WTC11 (cell line): ENCODE results near the gene TRIM41.

ENCODE experiments used
- JUN ChIP-seq: sonication (generic); formaldehyde crosslinking; IDR thresholded peaks from 2 replicates; pipeline ENCODE4 v1.8.0; 2023; ENCODE audit warnings: mild to moderate bottlenecking, missing genetic modification reagents
- NR2C2 ChIP-seq: sonication (generic); formaldehyde crosslinking; IDR thresholded peaks from 2 replicates; pipeline ENCODE4 v1.8.0; 2022; ENCODE audit warnings: mild to moderate bottlenecking, missing genetic modification reagents
- PRRX2 ChIP-seq: fragments of 250-450 bp; sonication (Bioruptor Pico); IDR thresholded peaks from 2 replicates; pipeline ENCODE4 v1.8.0; 2021; ENCODE audit warnings: mild to moderate bottlenecking
- SP1 ChIP-seq: sonication (generic); formaldehyde crosslinking; conservative IDR thresholded peaks from 2 replicates; pipeline ENCODE4 v1.8.1; 2022; ENCODE audit warnings: missing genetic modification reagents
- ZNF263 ChIP-seq: sonication (generic); formaldehyde crosslinking; IDR thresholded peaks from 2 replicates; pipeline ENCODE4 v1.8.1; 2022; ENCODE audit warnings: low read depth, mild to moderate bottlenecking, moderate library complexity, missing genetic modification reagents
- ZNF416 ChIP-seq: fragments of 250-450 bp; sonication (Bioruptor Pico); IDR thresholded peaks from 2 replicates; pipeline ENCODE4 v1.9.0; 2021; ENCODE audit warnings: mild to moderate bottlenecking, inconsistent platforms
- TF ChIP-seq, protein P1 (sequence below): fragments of 200-600 bp; IDR thresholded peaks from 2 replicates; pipeline ENCODE4 v1.8.0; 2022; ENCODE audit warnings: antibody characterized with exemption
- TF ChIP-seq, protein P2 (sequence below): sonication (generic); formaldehyde crosslinking; IDR thresholded peaks from 2 replicates; pipeline ENCODE4 v1.8.0; 2022; ENCODE audit warnings: mild to moderate bottlenecking, missing genetic modification reagents

DNA sequence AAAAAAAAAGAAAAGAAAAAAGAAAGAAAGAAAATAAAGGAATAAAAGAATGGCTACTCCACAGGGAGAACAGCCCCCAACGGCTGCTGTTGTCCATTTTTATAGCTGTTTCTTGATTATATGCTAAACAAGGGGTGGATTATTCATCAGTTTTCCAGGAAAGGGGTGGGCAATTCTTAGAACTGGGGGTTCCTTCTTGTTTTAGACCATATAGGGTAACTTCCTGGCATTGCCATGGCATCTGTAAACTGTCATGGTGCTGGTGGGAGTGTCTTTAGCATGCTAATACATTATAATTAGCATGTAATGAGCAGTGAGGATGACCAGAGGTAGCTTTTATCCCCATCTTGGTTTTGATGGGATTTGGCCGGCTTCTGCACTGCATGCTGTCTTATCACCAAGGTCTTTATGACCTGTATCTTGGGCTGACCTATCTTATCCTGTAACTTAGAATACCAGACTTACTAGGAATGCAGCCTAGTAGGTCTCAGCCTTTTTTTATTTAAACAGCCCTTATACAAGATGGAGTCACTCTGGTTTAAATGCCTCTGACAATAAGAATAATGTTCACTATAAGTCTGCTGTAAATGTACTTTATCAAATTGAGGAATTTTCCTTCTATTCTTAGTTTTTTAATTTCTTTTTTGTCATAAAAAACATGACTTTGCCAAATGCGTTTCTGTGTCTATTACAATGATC lies 46.7 kb upstream of the TRIM41 start:
- TF ChIP-seq, protein P1, sequence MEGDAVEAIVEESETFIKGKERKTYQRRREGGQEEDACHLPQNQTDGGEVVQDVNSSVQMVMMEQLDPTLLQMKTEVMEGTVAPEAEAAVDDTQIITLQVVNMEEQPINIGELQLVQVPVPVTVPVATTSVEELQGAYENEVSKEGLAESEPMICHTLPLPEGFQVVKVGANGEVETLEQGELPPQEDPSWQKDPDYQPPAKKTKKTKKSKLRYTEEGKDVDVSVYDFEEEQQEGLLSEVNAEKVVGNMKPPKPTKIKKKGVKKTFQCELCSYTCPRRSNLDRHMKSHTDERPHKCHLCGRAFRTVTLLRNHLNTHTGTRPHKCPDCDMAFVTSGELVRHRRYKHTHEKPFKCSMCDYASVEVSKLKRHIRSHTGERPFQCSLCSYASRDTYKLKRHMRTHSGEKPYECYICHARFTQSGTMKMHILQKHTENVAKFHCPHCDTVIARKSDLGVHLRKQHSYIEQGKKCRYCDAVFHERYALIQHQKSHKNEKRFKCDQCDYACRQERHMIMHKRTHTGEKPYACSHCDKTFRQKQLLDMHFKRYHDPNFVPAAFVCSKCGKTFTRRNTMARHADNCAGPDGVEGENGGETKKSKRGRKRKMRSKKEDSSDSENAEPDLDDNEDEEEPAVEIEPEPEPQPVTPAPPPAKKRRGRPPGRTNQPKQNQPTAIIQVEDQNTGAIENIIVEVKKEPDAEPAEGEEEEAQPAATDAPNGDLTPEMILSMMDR = no peak
- TF ChIP-seq SP1 (CRISPR knock-in tag) = no peak
- TF ChIP-seq, protein P2, sequence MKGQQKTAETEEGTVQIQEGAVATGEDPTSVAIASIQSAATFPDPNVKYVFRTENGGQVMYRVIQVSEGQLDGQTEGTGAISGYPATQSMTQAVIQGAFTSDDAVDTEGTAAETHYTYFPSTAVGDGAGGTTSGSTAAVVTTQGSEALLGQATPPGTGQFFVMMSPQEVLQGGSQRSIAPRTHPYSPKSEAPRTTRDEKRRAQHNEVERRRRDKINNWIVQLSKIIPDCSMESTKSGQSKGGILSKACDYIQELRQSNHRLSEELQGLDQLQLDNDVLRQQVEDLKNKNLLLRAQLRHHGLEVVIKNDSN (CRISPR knock-in tag) = no peak
- TF ChIP-seq NR2C2 = no peak
- no peak for TF ChIP-seq ZNF416 (CRISPR knock-in tag)
- no peak for TF ChIP-seq JUN (CRISPR knock-in tag)
- TF ChIP-seq ZNF263 = no peak
- no peak for TF ChIP-seq PRRX2
